Germinal center (tissue), 1 donor: ENCODE data around the gene JMJD1C.
"Not testable (repeated sequence)": the region's sequence is repeated elsewhere in the genome, so short reads cannot be mapped to it uniquely, and the experiment has no call there.

Source experiments
- DNase-seq: peaks from one replicate; pipeline ENCODE4 v3.0.0; 2012; ENCODE audit warnings: mixed read lengths, low spot score

The JMJD1C gene

DNA sequence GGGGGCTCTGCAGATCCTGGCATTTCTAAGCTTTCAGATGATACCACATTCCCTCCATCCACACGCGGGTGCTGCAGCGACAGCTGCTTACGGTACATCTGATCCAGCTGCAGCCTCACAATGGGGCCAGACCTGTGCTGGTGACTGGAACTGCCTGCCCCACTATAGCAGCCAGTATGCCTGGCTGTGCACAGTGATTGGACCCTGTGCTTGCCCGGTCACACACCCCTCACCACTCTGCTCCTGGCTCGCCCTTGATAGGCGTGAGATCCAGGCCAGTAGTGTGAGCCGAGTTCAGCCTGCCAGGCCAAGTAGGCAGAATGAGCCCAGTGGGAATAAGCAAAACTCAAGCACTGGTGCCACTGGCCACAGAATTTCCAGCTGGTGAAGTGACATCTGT, 167.8 kb downstream of the JMJD1C start:
- no peak for DNase-seq

GRCh38 chr10:63294781-63295180, 171.0 kb downstream of the JMJD1C start:
- DNase-seq, result no peak

DNA sequence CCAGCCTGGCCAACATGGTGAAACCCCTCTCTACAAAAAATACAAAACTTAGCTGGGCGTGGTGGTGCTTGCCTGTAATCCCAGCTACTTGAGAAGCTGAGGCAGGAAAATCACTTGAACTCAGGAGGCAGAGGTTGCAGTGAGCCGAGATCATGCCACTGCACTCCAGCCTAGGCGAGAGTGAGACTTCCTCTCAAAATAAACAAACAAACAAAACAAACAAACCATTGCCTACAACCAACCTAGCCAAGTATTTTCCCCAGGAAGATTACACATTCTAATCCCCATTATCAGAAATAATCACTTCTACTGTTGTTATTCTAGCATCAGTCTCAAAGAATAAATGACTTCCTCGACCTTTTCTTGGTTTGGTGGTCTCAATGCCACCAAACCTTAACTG, 172.9 kb downstream of the JMJD1C start:
- DNase-seq, result not testable (repeated sequence)

DNA sequence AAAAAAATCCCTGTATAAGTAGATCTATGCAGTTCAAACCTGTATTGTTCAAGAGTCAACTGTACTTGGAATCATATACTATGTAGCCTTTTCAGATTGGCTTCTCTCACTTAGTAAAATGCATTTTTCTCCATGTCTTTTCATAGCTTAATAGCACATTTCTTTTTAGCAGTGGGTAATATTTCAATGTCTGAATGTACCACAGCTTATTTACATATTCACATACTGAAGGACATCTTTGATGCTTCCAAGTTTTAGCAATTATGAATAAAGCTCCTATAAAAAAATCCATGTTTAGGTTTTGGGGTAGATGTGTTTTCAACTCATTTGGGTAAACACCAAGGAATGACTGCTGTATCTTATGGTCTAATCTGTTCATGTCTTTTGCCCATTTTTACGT, 177.6 kb downstream of the JMJD1C start:
- no peak for DNase-seq

DNA sequence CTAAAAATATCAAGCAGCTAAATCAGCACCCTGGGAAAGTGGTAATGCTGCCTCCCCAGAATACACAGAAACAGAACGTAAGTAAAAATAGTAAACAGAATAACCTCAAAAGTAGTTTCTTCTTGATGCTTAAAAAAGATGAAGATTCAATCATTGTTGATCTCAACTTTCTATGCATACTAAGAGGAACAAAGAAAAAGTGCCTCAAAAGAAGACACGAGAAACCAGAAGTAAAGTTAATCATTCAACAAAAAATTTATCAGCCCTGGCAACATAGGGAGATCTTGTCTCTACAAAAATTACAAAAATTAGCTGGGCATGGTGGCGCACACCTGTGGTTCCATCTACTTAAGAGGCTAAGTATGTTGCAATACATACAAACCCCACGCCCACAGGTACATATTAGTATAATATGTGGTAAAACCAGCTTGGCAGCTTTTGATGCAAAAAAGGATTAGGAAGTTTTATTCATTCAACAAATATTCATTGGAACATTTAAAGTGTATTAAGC, 179.0 kb downstream of the JMJD1C start:
- no peak for DNase-seq

GRCh38 chr10:63286340-63286739, 179.4 kb downstream of the JMJD1C start:
- DNase-seq, result no peak

GRCh38 chr10:63283901-63284300, 181.9 kb downstream of the JMJD1C start:
- not testable (repeated sequence) for DNase-seq

DNA sequence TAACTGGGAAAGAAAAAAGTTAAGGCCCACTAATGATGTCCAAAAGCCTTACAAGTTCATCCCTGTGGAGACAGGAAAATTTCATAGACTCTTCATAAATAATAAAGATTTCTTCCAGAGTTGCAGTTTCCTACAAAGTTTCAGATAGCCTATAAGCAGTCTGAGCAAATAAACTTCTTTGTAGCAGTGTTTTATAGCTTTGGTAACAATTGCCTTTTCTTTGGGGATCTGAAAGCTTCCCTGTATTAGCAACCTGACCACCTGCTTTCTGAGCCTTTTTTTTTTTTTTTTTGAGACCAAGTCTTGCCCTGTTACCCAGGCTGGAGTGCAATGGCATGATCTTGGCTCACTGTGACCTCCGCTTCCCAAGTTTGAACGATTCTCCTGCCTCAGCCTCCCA, 182.7 kb downstream of the JMJD1C start:
- no peak for DNase-seq

- DNase-seq, result no peak
These were observed 183.8 kb downstream of the JMJD1C start for GRCh38 chr10:63281967-63282366.

DNA sequence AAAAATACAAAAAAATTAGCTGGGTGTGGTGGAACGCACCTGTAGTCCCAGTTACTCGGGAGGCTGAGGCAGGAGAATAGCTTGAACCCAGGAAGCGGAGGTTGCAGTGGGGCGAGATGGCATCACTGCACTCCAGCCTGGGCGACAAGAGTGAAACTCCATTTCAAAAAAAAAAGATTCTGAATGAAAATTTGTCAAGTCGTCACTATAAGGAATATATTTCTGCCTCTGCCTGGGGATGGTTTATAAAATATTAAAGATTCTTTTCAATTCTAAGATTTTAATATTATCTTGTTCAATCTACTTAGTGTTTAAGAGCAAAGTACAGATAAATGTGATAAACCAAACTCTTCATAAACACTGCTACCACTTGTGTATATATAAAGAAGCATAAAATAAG, 185.4 kb downstream of the JMJD1C start:
- DNase-seq, result no peak

- DNase-seq, result no peak
These were observed 190.7 kb downstream of the JMJD1C start for GRCh38 chr10:63275094-63275493.

GRCh38 chr10:63273577-63273976, 192.2 kb downstream of the JMJD1C start:
- peak; percentile 11 for DNase-seq

DNA sequence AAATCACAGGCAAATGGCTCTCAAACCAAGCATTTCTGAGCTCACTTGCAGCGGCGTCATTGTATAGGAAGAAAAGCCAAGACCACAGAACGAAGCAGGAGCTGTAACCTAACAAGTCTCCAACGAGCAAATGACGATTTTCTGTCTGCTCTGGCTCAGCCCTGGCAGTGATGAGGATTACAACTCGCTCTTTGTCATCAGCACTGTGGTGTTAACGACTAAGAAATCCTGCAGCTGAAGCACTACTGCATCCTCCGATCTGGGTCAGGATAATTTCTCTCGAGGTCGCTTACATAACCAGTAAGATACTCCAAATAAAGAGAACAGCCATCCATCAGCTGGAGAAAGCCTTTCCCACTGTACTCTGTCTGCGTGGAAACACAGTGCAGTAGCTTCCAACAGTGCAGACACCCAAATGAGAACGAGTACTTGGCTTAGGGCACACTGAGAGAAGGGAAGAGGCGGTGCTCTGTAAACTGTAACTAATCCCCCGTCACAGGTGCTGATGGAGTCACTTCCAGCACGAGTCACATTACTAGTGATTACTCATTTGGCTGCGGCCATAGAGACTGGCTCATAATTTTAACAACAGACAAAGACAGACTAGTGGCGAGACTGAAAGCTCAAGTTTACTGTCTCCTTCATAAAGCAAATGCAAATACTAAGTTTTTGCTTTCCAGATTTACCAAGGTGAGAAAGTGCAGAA, 196.8 kb downstream of the JMJD1C start:
- DNase-seq, result peak; percentile 74

- DNase-seq, result no peak
These were observed 197.5 kb downstream of the JMJD1C start for GRCh38 chr10:63268149-63268797.

DNA sequence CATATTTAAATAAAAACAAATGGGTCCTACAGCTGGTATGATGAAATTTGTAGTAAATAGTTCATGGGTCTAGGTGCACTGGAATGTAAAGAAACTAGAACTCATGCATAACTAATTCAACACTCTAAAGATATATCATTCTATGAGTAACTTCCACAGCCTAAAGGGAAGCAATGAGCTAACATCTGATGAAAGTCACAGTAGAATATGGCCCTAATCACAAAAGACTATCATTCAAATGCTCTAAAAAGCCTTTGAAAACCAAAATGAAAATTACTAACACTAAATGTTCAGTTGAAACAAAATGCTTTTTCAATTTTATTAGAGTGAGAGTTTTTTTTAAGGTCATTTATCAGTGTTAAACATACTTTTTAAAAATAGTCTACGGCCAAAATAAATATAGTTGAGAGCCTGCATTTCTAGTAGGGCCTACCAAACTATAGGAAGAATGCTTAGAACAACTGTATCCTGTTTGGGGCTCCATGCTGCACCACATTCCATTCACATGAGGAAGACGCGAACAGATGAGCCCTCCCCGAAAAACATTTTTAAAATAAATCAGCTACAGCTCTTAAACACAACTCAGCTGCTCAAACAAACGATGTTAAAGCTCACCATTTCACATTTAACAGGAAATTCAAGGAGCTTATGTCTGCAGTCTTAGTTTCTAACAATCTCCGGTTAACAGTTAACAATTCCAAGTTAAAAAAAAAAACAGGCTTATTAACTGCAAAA, 198.2 kb downstream of the JMJD1C start:
- peak; percentile 37 for DNase-seq

- DNase-seq, result no peak
These were observed 199.1 kb downstream of the JMJD1C start for GRCh38 chr10:63266391-63267316.

GRCh38 chr10:63265683-63266235, 200.0 kb downstream of the JMJD1C start:
- DNase-seq, result no peak

DNA sequence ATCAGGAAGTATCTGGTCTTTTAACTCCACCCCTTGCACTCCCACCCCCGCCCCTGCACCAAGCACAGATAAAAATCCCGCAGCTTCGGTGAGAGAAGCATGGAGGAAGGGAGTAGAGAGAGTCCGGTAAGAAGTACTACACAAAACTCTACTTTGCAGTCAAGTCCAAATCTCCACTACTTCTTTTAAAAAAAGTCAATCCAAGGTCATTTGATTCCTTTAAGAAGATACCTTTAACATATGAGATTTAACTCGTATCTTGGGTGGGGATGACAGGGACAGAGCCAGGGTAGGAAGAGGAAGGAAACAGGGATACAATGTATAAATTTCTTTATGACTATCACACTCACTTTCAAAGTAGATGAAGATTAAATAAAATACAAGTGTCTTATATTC, 200.6 kb downstream of the JMJD1C start:
- no peak for DNase-seq

GRCh38 chr10:63264617-63265221, 201.1 kb downstream of the JMJD1C start:
- no peak for DNase-seq

DNA sequence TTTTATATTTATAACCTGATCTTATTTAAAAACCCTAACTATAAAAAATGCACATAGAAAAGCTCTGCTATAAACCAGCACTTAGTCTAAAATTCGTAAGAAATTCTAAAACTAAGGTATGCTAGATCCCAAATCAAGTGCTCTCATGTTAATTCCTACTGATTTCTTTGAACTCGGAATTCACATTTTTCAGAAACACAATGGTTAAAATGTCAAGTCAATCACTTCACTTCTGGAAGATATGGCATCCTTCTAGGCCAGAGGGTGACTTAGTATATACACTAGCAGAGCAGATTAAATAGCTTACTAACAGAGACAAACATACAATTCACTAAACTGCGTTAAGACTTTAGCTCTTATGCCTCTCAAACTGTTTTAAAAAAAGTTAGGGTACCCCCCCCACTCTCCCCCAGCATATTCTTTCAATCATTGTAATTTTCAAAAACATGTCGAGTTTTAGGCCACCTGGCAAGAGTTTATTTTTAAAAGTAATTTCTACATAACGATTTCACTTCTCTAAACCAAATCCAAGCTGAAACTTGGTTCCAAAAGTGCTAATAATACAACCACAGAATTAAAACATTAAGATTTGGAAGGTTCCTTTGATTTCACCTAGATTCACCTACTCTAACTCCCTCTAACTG, 203.2 kb downstream of the JMJD1C start:
- DNase-seq, result no peak

- no peak for DNase-seq
These were observed 204.3 kb downstream of the JMJD1C start for GRCh38 chr10:63261496-63261895.
